ENCODE data around the gene AHCYL2. TPM values are rescaled to one million over a fixed set of nuclear protein-coding genes. Genes with fewer than 3 reads are reported as not detected.

Gene AHCYL2
- total and polyA plus RNA-seq, 2 experiments from 2014 or later = 7.8 to 29.4 TPM

- TF ChIP-seq CTCF (conservative IDR thresholded peaks at IDR 0.05; ENCODE audit: low read depth in 2 of 2) (no peak), REST (IDR thresholded peaks at IDR 0.05; ENCODE audit: unreplicated experiment) (no peak), POLR2AphosphoS5 (IDR thresholded peaks at IDR 0.05; ENCODE audit: low read depth) (no peak), EZH2 (IDR thresholded peaks at IDR 0.05; ENCODE audit: low read depth, unreplicated experiment) (no peak), EZH2phosphoT487 (IDR thresholded peaks at IDR 0.05; ENCODE audit: unreplicated experiment) (no peak)
These were observed 165.5 kb downstream of the AHCYL2 start (continued) for GRCh38 chr7:129390314-129390713.

- H3K4me3 ChIP-seq = no peak overlapping the region
- H2AFZ ChIP-seq = no peak overlapping the region
- H3K36me3 ChIP-seq (ENCODE audit: insufficient read depth) = no peaks in the 10 kb centered on the region
- H3K9me3 Mint-ChIP-seq = no peaks in the 10 kb centered on the region
- H3K9me2 ChIP-seq (ENCODE audit: insufficient read depth) = no peaks in the 10 kb centered on the region
- no peaks in the 10 kb centered on the region for H3K27me3 Mint-ChIP-seq (ENCODE audit: insufficient read depth, low read depth, poor library complexity)
- peaks cover 12% of the 10 kb centered on the region for H3K4me1 ChIP-seq (ENCODE audit: insufficient read depth)
- no peak overlapping the region for H3K27ac ChIP-seq (ENCODE audit: low read depth)
- TF ChIP-seq NANOG (IDR thresholded peaks at IDR 0.05; ENCODE audit: borderline replicate concordance) = no peak
- TF ChIP-seq ETS1 (IDR thresholded peaks at IDR 0.05) = no peak
- TF ChIP-seq ZNF462 (CRISPR knock-in tag; IDR thresholded peaks at IDR 0.05) = no peak
- H3F3A ChIP-seq (replicated peaks; ENCODE audit: low read depth) = no peaks in the 10 kb centered on the region
- no peak overlapping the region for H3K27ac Mint-ChIP-seq
- H3K36me3 Mint-ChIP-seq (ENCODE audit: low read depth) = no peaks in the 10 kb centered on the region
- DNase-seq (ENCODE audit: low spot score) (no peak), ATAC-seq (no peak)
- H3K27me3 ChIP-seq (ENCODE audit: insufficient read depth) = no peaks in the 10 kb centered on the region
- H3K79me2 ChIP-seq (replicated peaks; ENCODE audit: insufficient read depth) = no peaks in the 10 kb centered on the region
- no peaks in the 10 kb centered on the region; the same call in 1 of the 2 replicates for H4K20me1 ChIP-seq (replicated peaks; ENCODE audit: insufficient read depth)
- no peak overlapping the region for H3K4me2 ChIP-seq
- H3K4me3 Mint-ChIP-seq = no peak overlapping the region
- peaks cover 24% of the 10 kb centered on the region for H3K4me1 Mint-ChIP-seq
These were observed 166.8 kb downstream of the AHCYL2 start for GRCh38 chr7:129391546-129392171.

Data from GM23338 (cell line).